Measurements from ENCODE around the gene DPT. TPM values are rescaled to one million over a fixed set of nuclear protein-coding genes. Genes with fewer than 3 reads are reported as not detected.

The DPT gene
- total RNA-seq, 1 experiment from 2014 or later, result not detected

GRCh38 chr1:168719306-168720111 lies 9.5 kb downstream of the DPT start (continued):
- TF ChIP-seq YY1 (IDR thresholded peaks at IDR 0.05; ENCODE audit: extremely low read depth, insufficient replicate concordance, low read depth, low read length) (no peak), EGR1 (IDR thresholded peaks at IDR 0.05; ENCODE audit: low read depth) (no peak), SRF (IDR thresholded peaks at IDR 0.05; ENCODE audit: low read depth) (0 out of 2 replicates have a peak, but pooled peaks have one; percentile 40)

- CTCF ChIA-PET, result no interaction called here
- no peak overlapping the region for H3K4me2 ChIP-seq (ENCODE audit: low read length)
- H2AFZ ChIP-seq (ENCODE audit: low read depth, low read length, poor library complexity, severe bottlenecking), result no peak overlapping the region
- no peak for ATAC-seq
- H3K4me3 ChIP-seq (replicated peaks in 1 of 2; ENCODE audit: low read depth in 1 of 2, low read length in 2 of 2), result no peak overlapping the region
- H3K4me1 ChIP-seq (ENCODE audit: control insufficient read depth in 1 of 2, insufficient read depth in 2 of 2, low read length in 2 of 2), result peaks cover 3 to 14% of the 10 kb centered on the region in 2 experiments; a peak in 3 of 4 replicates
- H3K9me2 ChIP-seq (ENCODE audit: insufficient read depth), result no peaks in the 10 kb centered on the region
- POLR2A ChIA-PET, result no interaction called here
- no peaks in the 10 kb centered on the region for H4K20me1 ChIP-seq (ENCODE audit: insufficient read depth)
- no peak for DNase-seq (ENCODE audit: low read depth, low spot score)
- H3K9ac ChIP-seq (ENCODE audit: low read length), result no peak overlapping the region
- H3K27me3 ChIP-seq (ENCODE audit: insufficient read depth, low read length), result no peaks in the 10 kb centered on the region
- H3K27ac ChIP-seq (ENCODE audit: low read depth, low read length), result no peak overlapping the region
- H3K79me2 ChIP-seq (ENCODE audit: insufficient read depth, low read length), result no peaks in the 10 kb centered on the region
- RAD21 ChIA-PET (ENCODE audit: low non-redundant PET in 1 of 2, low total read pairs in 2 of 2, uncharacterized antibody in 2 of 2, unreplicated experiment in 2 of 2), result no interaction called here
- intact Hi-C loops (cut with micrococcal nuclease), result loop anchor here (2.0 kb wide), 1 partner anchor 13 kb away; no protein-coding TSS in a partner anchor
- TF ChIP-seq FOSL1 (IDR thresholded peaks at IDR 0.05; ENCODE audit: low read depth) (no peak), ZNF274 (IDR thresholded peaks at IDR 0.05; ENCODE audit: low read depth, low read length) (no peak), SP1 (IDR thresholded peaks at IDR 0.05; ENCODE audit: low read depth) (no peak), ZBTB33 (IDR thresholded peaks at IDR 0.05; ENCODE audit: extremely low read depth, insufficient replicate concordance, low read length) (no peak), ZFX (IDR thresholded peaks at IDR 0.05) (no peak), ATF3 (IDR thresholded peaks at IDR 0.05) (no peak), SIN3A (IDR thresholded peaks at IDR 0.05; ENCODE audit: low read depth) (no peak)
- H3K9me3 ChIP-seq (ENCODE audit: control insufficient read depth in 1 of 2, insufficient read depth in 1 of 2, low read depth in 1 of 2, low read length in 2 of 2), result no peaks in the 10 kb centered on the region
- no peaks in the 10 kb centered on the region for H3K36me3 ChIP-seq (ENCODE audit: control insufficient read depth in 1 of 2, insufficient read depth in 2 of 2, low read length in 2 of 2)
- no TSS peak for BruUV-seq (replicated peaks)
These were observed 10.8 kb downstream of the DPT start for GRCh38 chr1:168717906-168718891.

Measured in HCT116 (cell line).